HL-60 (cell line): ENCODE data around the gene CRX.
"Not testable (repeated sequence)": the region's sequence is repeated elsewhere in the genome, so short reads cannot be mapped to it uniquely, and the experiment has no call there.

Experiments used
- DNase-seq, 2 experiments: peaks; one replicate each; pipeline ENCODE4 v3.0.0-alpha.2; 2010 to 2020; ENCODE audit warnings: low read depth in 1 of 2, low spot score in 1 of 2
- H3K27ac ChIP-seq: fragments of 250-450 bp; sonication (Bioruptor Pico); replicated peaks from 2 replicates; pipeline ENCODE4 v1.5.1; 2020; ENCODE audit warnings: mild to moderate bottlenecking, moderate library complexity
- H3K27me3 ChIP-seq: fragments of 250-450 bp; sonication (Bioruptor Pico); 2 replicates; pipeline ENCODE4 v1.5.1; 2021; ENCODE audit warnings: mild to moderate bottlenecking, moderate library complexity; ENCODE audit not compliant: insufficient read depth, poor library complexity, severe bottlenecking
- H3K4me3 ChIP-seq: replicated peaks from 2 replicates; pipeline ENCODE4 v1.5.1; 2011; ENCODE audit warnings: mild to moderate bottlenecking, control low read depth, low read length; ENCODE audit not compliant: insufficient read depth
- CTCF ChIP-seq: IDR thresholded peaks from one replicate; pipeline ENCODE4 v1.5.1; 2011; ENCODE audit warnings: low read length, control low read depth, inconsistent platforms; ENCODE audit not compliant: insufficient read depth
- GABPA ChIP-seq: IDR thresholded peaks from 2 replicates; pipeline ENCODE4 v1.6.1; 2012; ENCODE audit warnings: low read depth
- POLR2AphosphoS5 ChIP-seq: IDR thresholded peaks from 2 replicates; pipeline ENCODE4 v1.6.1; 2012; ENCODE audit warnings: low read depth
- REST ChIP-seq: IDR thresholded peaks from 2 replicates; pipeline ENCODE4 v1.6.1; 2012; ENCODE audit warnings: low read depth; ENCODE audit not compliant: insufficient replicate concordance
- SPI1 ChIP-seq: IDR thresholded peaks from 2 replicates; pipeline ENCODE4 v1.6.1; 2012; ENCODE audit warnings: low read depth, mild to moderate bottlenecking, borderline replicate concordance

CRX gene

GRCh38 chr19:47854459-47854858 lies 32.7 kb downstream of the CRX start:
- H3K4me3 ChIP-seq = no peak overlapping the region
- no peak overlapping the region for H3K27ac ChIP-seq
- H3K27me3 ChIP-seq = no peaks in the 10 kb centered on the region
- DNase-seq = no peak
- TF ChIP-seq POLR2AphosphoS5 (no peak), CTCF (no peak), REST (no peak), SPI1 (no peak), GABPA (no peak)

- not testable (repeated sequence) for H3K27ac ChIP-seq, H3K4me3 ChIP-seq, DNase-seq, H3K27me3 ChIP-seq
Measured at GRCh38 chr19:47858231-47858630, 36.5 kb downstream of the CRX start.

- not testable (repeated sequence) for H3K27me3 ChIP-seq, DNase-seq, H3K27ac ChIP-seq, H3K4me3 ChIP-seq
Measured at GRCh38 chr19:47858646-47859285, 37.0 kb downstream of the CRX start, which contains the start of gene TPRX2. TSS of gene TPRX2 (plus strand) at chr19:47859235. CDS start at chr19:47859247, 12 bp downstream.

GRCh38 chr19:47859838-47860237 lies 38.1 kb downstream of the CRX start:
- not testable (repeated sequence) for H3K27ac ChIP-seq, H3K27me3 ChIP-seq, DNase-seq, H3K4me3 ChIP-seq

GRCh38 chr19:47860602-47861297 lies 39.0 kb downstream of the CRX start:
- no peak overlapping the region for H3K27ac ChIP-seq
- H3K27me3 ChIP-seq = no peaks in the 10 kb centered on the region
- TF ChIP-seq SPI1 = no peak
- TF ChIP-seq POLR2AphosphoS5 = no peak
- TF ChIP-seq GABPA = no peak
- no peak for TF ChIP-seq CTCF
- no peak for TF ChIP-seq REST
- no peak for DNase-seq
- no peak overlapping the region for H3K4me3 ChIP-seq
